ENCODE measurements around the gene OR6X1. TPM values are rescaled to one million over a fixed set of nuclear protein-coding genes. Genes with fewer than 3 reads are reported as not detected.

Gene OR6X1
- total RNA-seq, 4 donors from 2014 or later = not detected

DNA sequence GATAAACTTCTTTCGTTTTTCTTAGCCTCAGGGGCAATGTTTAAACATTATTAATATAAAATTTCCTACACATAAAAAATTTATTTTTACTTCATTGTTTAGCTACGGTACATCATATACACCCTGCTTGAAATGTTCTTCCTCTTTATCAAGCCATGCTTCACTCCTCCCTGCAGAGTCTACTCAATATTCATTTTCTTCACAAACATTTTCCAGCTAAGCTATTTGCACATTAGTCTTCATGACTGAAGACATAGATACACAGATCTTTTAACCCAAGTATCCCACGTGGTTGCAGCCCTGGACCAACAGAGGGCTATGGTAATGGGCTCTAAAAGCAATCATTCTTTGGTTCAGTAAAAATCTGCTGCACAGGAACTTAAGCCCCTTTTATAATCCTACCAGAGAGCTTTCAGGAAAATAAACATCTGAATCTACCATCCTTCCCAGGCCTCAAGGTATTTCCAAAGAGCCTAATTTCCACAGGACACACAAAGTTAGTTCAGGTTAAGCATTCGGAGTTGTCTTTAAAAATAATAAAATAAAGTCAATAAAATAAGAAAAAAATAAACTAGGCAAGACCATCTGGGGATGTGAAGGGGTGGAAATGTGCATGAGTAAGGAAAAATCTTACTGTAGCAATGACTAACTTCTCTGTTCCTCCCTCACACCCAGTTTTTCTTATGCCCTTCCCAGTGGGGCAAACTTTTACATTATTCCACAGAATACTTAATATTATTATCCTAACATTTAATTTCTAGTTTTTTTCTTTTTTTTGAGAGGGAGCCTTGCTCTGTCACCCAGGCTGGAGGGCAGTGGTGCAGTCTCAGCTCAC lies 21.6 kb upstream of the OR6X1 start:
- H3K4me3 ChIP-seq (ENCODE audit: low read depth, poor library complexity, severe bottlenecking) = no peak overlapping the region
- intact Hi-C loops (cut with DNase I; ENCODE audit: low total_unique reads) = no loop called here
- WGBS, 2 donors = 32 to 37% methylated on average over 4 of the region's 4 CpGs
- TF ChIP-seq POLR2A (IDR thresholded peaks at IDR 0.05) (no peak), CTCF (IDR thresholded peaks at IDR 0.05) (no peak)
- no peak for DNase-seq (ENCODE audit: low spot score in 2 of 2)

DNA sequence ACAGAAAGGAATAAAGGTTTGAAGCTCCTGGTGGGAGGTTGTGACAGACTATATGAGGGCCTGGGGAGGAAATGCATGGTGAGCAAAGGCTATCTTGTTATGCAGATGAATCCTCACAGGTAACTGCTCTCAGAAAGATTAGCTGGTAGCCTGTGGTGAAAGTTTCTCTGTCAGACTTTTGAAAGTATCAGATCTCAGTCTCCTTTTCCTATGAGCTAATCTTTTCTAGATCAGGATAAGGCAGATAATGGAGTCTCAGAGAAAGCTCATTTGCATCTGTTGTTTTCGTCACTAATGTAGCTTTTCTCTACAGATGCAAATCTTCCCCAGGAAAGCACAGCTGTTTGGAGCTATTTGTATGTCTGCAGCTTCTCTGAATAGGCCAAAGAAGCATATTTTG lies 21.0 kb upstream of the OR6X1 start:
- no peak for DNase-seq (ENCODE audit: low spot score in 2 of 2)
- TF ChIP-seq CTCF (IDR thresholded peaks at IDR 0.05) = no peak
- no peak for TF ChIP-seq POLR2A (IDR thresholded peaks at IDR 0.05)
- WGBS, 2 donors = 62 to 63% methylated on average over 1 of the region's 1 CpG
- H3K4me3 ChIP-seq (ENCODE audit: low read depth, poor library complexity, severe bottlenecking) = no peak overlapping the region
- intact Hi-C loops (cut with DNase I; ENCODE audit: low total_unique reads) = no loop called here

DNA sequence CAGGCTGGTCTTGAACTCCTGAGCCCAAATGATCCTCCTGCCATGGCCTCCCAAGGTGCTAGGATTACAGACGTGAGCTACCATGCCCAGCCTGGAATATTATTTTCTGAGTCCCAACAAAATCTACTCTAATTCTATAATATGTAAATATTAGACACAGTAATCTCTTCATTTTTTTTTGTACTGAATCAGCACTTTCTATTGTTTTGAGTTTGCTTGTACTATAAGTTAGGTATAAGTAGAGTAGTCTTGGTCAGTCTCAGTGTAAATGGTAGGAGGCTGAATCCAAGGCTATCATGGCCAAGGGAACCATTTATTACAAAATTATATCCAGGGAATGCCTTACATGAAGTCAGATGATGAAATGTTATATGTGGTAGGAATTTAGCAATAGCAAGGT lies 19.6 kb upstream of the OR6X1 start:
- 71 to 84% methylated on average over 1 of the region's 1 CpG for WGBS, 2 donors
- intact Hi-C loops (cut with DNase I; ENCODE audit: low total_unique reads) = no loop called here
- H3K4me3 ChIP-seq (ENCODE audit: low read depth, poor library complexity, severe bottlenecking) = no peak overlapping the region
- DNase-seq (ENCODE audit: low spot score in 2 of 2) = no peak
- no peak for TF ChIP-seq CTCF (IDR thresholded peaks at IDR 0.05)
- no peak for TF ChIP-seq POLR2A (IDR thresholded peaks at IDR 0.05)

- 77 to 86% methylated on average over 2 of the region's 2 CpGs for WGBS, 2 donors
- intact Hi-C loops (cut with DNase I; ENCODE audit: low total_unique reads) = no loop called here
- no peak for TF ChIP-seq POLR2A (IDR thresholded peaks at IDR 0.05)
- TF ChIP-seq CTCF (IDR thresholded peaks at IDR 0.05) = no peak
- H3K4me3 ChIP-seq (ENCODE audit: low read depth, poor library complexity, severe bottlenecking) = no peak overlapping the region
- no peak for DNase-seq (ENCODE audit: low spot score in 2 of 2)
Observed at GRCh38 chr11:123773026-123773425, 18.7 kb upstream of the OR6X1 start.

DNA sequence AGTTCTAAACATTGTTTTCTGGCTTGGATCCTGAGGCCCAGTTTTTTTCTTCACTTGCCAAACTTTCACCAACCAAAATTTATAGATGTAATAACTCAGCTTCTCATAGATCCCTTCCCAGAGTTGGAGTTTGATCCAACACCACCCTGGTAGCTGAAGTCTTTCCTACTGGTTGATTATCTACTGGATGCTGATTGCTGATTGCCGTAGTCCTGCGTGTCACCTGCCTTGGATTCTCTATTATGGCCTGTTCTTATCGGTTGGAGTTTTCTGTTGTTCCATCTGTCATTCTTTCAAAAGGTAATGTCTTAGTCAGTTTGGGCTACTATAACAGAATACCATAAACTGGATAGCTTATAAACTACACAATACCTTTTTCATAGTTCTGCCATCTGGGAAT lies 17.3 kb upstream of the OR6X1 start:
- intact Hi-C loops (cut with DNase I; ENCODE audit: low total_unique reads) = no loop called here
- no peak for DNase-seq (ENCODE audit: low spot score in 2 of 2)
- 88 to 92% methylated on average over 3 of the region's 3 CpGs for WGBS, 2 donors
- TF ChIP-seq POLR2A (IDR thresholded peaks at IDR 0.05) (no peak), CTCF (IDR thresholded peaks at IDR 0.05) (no peak)
- H3K4me3 ChIP-seq (ENCODE audit: low read depth, poor library complexity, severe bottlenecking) = no peak overlapping the region

- no peak for TF ChIP-seq POLR2A (IDR thresholded peaks at IDR 0.05)
- no peak for TF ChIP-seq CTCF (IDR thresholded peaks at IDR 0.05)
- no peak overlapping the region for H3K4me3 ChIP-seq (ENCODE audit: low read depth, poor library complexity, severe bottlenecking)
- intact Hi-C loops (cut with DNase I; ENCODE audit: low total_unique reads) = no loop called here
- no peak for DNase-seq (ENCODE audit: low spot score in 2 of 2)
Observed at GRCh38 chr11:123770712-123771111, 16.4 kb upstream of the OR6X1 start.
